GM12891 (cell line): ENCODE data around the gene FREM1.

ENCODE experiments used
- DNase-seq: peaks from one replicate; pipeline ENCODE4 v3.0.0; 2011; ENCODE audit warnings: low spot score; ENCODE audit not compliant: insufficient read length
- FAIRE-seq: peaks from 2 replicates; lab custom pipeline; 2011; peaks lifted over from hg19 to GRCh38; lab: Jason Lieb, UNC
- PAX5 ChIP-seq: IDR thresholded peaks from 2 replicates; pipeline ENCODE4 v1.6.1; 2011; ENCODE audit warnings: low read length, moderate library complexity, mild to moderate bottlenecking; ENCODE audit not compliant: insufficient read depth, severe bottlenecking
- POLR2A ChIP-seq: IDR thresholded peaks from 2 replicates; pipeline ENCODE4 v1.6.1; 2011; ENCODE audit warnings: low read depth, low read length, control low read depth
- POLR2AphosphoS5 ChIP-seq: IDR thresholded peaks from 2 replicates; pipeline ENCODE4 v1.6.1; 2011; ENCODE audit warnings: low read depth, low read length, control low read depth
- POU2F2 ChIP-seq: IDR thresholded peaks from 2 replicates; pipeline ENCODE4 v1.6.1; 2011; ENCODE audit warnings: low read depth, mild to moderate bottlenecking, control low read depth, low read length, moderate library complexity
- SPI1 ChIP-seq: IDR thresholded peaks from 2 replicates; pipeline ENCODE4 v1.6.1; 2011; ENCODE audit warnings: low read depth, low read length, control low read depth
- TAF1 ChIP-seq: IDR thresholded peaks from 2 replicates; pipeline ENCODE4 v1.6.1; 2011; ENCODE audit warnings: low read depth, low read length, control low read depth

Gene FREM1

DNA sequence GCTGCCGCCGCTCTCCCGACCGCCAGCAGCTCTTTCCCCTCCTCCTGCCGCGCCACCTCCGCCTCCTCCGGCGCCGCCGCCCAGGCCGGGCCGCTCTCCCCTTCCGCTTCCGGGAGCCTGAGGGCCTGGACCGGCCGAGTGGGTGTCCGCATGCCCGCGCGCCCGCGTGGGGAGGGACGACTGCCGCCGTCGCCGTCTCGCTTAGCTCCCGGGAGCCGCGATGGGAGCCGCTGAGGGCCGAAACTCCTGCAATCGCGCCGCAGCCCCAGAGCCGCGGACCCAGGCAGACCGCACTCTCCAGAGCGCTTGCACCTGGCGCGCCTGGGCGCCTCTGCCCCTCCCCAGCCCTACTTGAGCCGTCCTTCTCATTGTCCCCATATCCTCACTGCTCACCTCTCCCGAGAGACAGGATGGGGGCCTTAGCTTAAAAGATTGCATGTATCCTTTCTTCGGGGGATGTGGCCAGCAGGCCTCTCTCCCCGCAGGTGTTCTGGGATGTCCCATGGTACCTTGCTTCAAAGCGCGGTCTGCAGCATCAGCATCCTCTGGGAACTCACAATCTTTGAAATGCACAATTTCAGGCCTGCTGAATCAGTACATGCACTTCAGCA is 216.9 kb downstream of the FREM1 start, which contains the start of gene ZDHHC21:
Gene ZDHHC21 (minus strand): TSS at position 182 of the 611 bp plus-strand sequence. CDS start 19,092 bp downstream, outside the sequence.
- DNase-seq, result peak; percentile 58
- FAIRE-seq, result peak; percentile 87
- TF ChIP-seq POLR2AphosphoS5 (0 out of 2 replicates have a peak, but pooled peaks have one; percentile 29), POLR2A (peak; percentile 52), POU2F2 (no peak), TAF1 (peak; percentile 28; the same call in 1 of the 2 replicates), SPI1 (no peak), PAX5 (no peak)

- TF ChIP-seq TAF1 (no peak), POU2F2 (no peak; the same call in 1 of the 2 replicates), POLR2A (peak; percentile 3; the same call in 1 of the 2 replicates), POLR2AphosphoS5 (peak; percentile 38), SPI1 (no peak)
- FAIRE-seq (peak; percentile 67), DNase-seq (no peak)
These were observed 217.6 kb downstream of the FREM1 start for GRCh38 chr9:14692470-14693250.

GRCh38 chr9:14690948-14691730 is 219.1 kb downstream of the FREM1 start:
- TF ChIP-seq POLR2A, result no peak
- no peak for DNase-seq
- FAIRE-seq, result no peak

DNA sequence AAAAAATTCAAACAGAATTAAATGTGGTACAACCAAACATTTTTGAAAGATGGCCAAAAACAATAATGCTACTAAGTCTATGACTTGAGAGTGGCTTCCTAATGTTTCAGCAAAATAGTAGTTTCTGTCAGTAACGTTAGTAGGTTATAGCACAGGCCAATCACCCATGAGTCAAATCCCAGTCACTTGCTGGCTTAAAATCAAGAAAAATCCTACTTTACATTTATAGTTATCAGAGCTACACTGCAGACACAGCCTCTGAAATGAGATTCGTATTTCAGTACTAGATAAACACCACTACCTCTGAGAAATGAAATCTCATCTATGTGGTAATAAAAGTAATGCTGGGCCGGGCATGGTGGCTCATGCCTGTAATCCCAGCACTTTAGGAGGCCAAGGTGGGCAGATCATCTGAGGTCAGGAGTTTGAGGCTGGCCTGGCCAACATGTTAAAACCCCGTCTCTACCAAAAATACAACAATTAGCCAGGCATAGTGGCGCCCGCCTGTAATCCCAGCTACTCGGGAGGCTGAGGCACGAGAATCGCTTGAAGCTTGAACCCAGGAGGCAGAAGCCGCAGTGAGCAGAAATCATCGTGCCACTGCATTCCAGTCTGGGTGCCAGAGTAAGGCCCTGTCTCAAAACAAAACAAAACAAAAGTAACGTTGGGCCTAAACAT is 223.0 kb downstream of the FREM1 start:
- DNase-seq, result no peak
- no peak for FAIRE-seq
- TF ChIP-seq SPI1 (no peak), POLR2A (no peak), PAX5 (no peak), POLR2AphosphoS5 (no peak), POU2F2 (no peak), TAF1 (no peak)

DNA sequence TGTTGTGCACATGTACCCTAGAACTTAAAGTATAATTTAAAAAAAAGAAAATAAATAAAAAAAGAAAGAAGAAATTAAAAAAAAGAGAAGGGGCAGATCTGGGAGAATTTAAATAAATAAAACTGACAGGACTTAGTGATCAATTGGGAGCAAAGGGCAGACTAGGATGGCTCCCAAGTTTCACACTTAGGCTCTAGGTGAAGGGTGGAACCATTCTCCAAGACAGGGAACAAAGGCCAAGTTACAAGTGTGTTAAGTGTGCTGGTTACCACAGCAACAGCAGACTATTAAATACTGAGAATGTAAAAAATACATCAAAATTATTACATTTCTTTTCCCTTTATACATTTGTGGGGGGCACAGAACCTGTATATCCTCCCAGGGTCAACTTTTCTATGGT is 224.1 kb downstream of the FREM1 start:
- no peak for DNase-seq
- TF ChIP-seq PAX5 (no peak), TAF1 (no peak), POLR2A (no peak), SPI1 (no peak), POLR2AphosphoS5 (no peak), POU2F2 (no peak)
- FAIRE-seq, result no peak
